OCI-LY7 (cell line): Measurements from ENCODE around the gene KRT28. TPM values are rescaled to one million over a fixed set of nuclear protein-coding genes. Genes with fewer than 3 reads are reported as not detected.

Experiments used
- BruUV-seq: library from RNA; stranded (reverse); fragments of 400-500 nt; replicated peaks from 2 replicates; lab custom pipeline; 2021; lab: Mats Ljungman, UMichigan
- CTCF ChIA-PET: fragments of 300-600 bp; sonication (Branson Sonifier 250); formaldehyde crosslinking; loops from one replicate; lab custom pipeline; 2022; ENCODE audit warnings: antibody characterized with exemption; ENCODE audit not compliant: unreplicated experiment; lab: Charles Lee
- POLR2A ChIA-PET: fragments of 300-600 bp; sonication (Branson Sonifier 250); formaldehyde crosslinking; loops from one replicate; lab custom pipeline; 2022; ENCODE audit warnings: antibody characterized with exemption; lab: Charles Lee
- DNase-seq: peaks from one replicate; pipeline ENCODE4 v3.0.0-alpha.2; 2015; ENCODE audit warnings: low spot score
- H2AFZ ChIP-seq: fragments of 200-600 bp; sonication (generic), shearing (Covaris generic); 2 replicates; pipeline ENCODE4 v1.6.1; 2014; ENCODE audit warnings: mild to moderate bottlenecking, antibody characterized with exemption, low read length, moderate library complexity
- H3K27ac ChIP-seq: fragments of 200-600 bp; sonication (generic); 2 replicates; pipeline ENCODE4 v1.5.1; 2014; ENCODE audit warnings: mixed run types, low read depth, mild to moderate bottlenecking, moderate library complexity, low read length, inconsistent platforms; ENCODE audit not compliant: poor library complexity, severe bottlenecking
- H3K36me3 ChIP-seq: fragments of 200-600 bp; sonication (generic); 2 replicates; pipeline ENCODE4 v1.6.1; 2014; ENCODE audit warnings: mild to moderate bottlenecking, antibody characterized with exemption, low read length, moderate library complexity, mixed read lengths; ENCODE audit not compliant: insufficient read depth
- H3K4me1 ChIP-seq: fragments of 200-600 bp; sonication (generic); 2 replicates; pipeline ENCODE4 v1.5.1; 2014; ENCODE audit warnings: mild to moderate bottlenecking, low read length; ENCODE audit not compliant: insufficient read depth, poor library complexity, severe bottlenecking
- H3K4me2 ChIP-seq: fragments of 200-600 bp; sonication (generic); 2 replicates; pipeline ENCODE4 v1.6.1; 2014; ENCODE audit warnings: mild to moderate bottlenecking, low read length
- H3K4me3 ChIP-seq: fragments of 200-600 bp; sonication (generic); 2 replicates; pipeline ENCODE4 v1.5.1; 2014; ENCODE audit warnings: mild to moderate bottlenecking, low read depth, low read length; ENCODE audit not compliant: poor library complexity, severe bottlenecking
- H3K79me2 ChIP-seq: fragments of 200-600 bp; sonication (generic); 2 replicates; pipeline ENCODE4 v1.6.1; 2016; ENCODE audit warnings: low read depth, mild to moderate bottlenecking, low read length, moderate library complexity, mixed read lengths; ENCODE audit not compliant: insufficient read depth
- H3K9me2 ChIP-seq: fragments of 200-600 bp; sonication (generic); 2 replicates; pipeline ENCODE4 v1.6.1; 2016; ENCODE audit warnings: mild to moderate bottlenecking, low read length, mixed read lengths; ENCODE audit not compliant: insufficient read depth
- H3K9me3 ChIP-seq: fragments of 200-600 bp; sonication (generic); 2 replicates; pipeline ENCODE4 v1.6.1; 2014; ENCODE audit warnings: mild to moderate bottlenecking, mixed run types, low read length, mixed read lengths
- H4K20me1 ChIP-seq: fragments of 200-600 bp; sonication (generic); 2 replicates; pipeline ENCODE4 v1.6.1; 2014; ENCODE audit warnings: mild to moderate bottlenecking, antibody characterized with exemption, low read length, moderate library complexity, mixed read lengths; ENCODE audit not compliant: insufficient read depth
- CTCF ChIP-seq: fragments of 200-600 bp; sonication (generic); conservative IDR thresholded peaks from 2 replicates; pipeline ENCODE4 v1.5.1; 2014; ENCODE audit warnings: mild to moderate bottlenecking, antibody characterized with exemption, low read length, moderate library complexity, mixed read lengths
- EZH2phosphoT487 ChIP-seq: fragments of 200-600 bp; sonication (generic); IDR thresholded peaks from 2 replicates; pipeline ENCODE4 v1.6.1; 2018; ENCODE audit warnings: low read depth, borderline replicate concordance, mild to moderate bottlenecking, mixed run types, antibody characterized with exemption, low read length, moderate library complexity, mixed read lengths
- intact Hi-C: fragments of 100-400 bp; cut with micrococcal nuclease; formaldehyde crosslinking; loops from one replicate; pipeline ENCODE4 v1.10.0; 2022; ENCODE audit not compliant: unreplicated experiment
- total RNA-seq, 2 experiments: library from RNA; depleted of rRNA in 1 of 2; stranded (reverse); fragments of >200 nt in 1 of 2; shearing (Covaris generic) in 1 of 2; gene quantifications; 2 replicates each; pipeline ENCODE4 v1.2.3, GENCODE V29; 2014 to 2022

The KRT28 gene
- total RNA-seq, 2 experiments from 2014 or later = not detected

DNA sequence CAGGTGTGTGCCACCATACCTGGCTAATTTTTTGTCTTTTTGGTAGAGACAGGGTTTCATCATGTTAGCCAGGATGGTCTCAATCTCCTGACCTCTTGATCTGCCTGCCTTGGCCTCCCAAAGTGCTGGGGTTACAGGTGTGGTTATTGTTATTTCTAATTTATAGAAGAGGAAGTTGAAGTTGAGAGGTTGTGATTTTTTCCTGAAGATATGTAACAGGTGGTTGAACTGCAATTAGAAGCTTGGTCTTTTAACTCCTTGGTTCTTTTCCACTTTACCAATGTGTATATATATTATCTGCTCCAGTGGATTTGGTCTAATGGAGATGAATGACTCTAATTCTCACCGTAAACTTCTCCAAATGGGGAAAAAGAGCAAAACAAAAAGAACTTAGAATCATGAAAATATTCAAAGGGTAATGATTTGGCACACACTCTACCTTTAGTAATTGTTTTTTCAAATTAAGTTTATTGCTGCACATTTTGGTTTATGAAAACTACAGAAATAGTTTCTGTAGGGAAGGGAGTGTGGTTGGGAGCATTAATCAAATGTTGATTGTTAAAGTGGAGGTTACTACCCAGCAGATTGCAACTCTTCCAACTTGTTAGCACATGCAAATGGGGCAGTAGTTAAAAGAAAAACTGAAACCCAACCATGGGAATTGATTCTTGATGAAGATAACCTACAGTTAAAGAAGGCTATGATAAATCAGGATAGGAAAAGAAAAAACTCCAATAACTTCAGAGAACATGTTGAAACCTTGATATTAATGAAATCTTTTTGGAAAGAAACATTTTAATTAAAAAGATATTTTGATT is 24.5 kb upstream of the KRT28 start:
- Histone ChIP-seq H4K20me1 (no peaks in the 10 kb centered on the region), H3K4me3 (no peak overlapping the region), H3K4me2 (no peak overlapping the region), H3K4me1 (peaks cover 4% of the 10 kb centered on the region), H3K36me3 (no peaks in the 10 kb centered on the region; the same call in 1 of the 2 replicates), H3K9me2 (no peaks in the 10 kb centered on the region), H3K9me3 (no peaks in the 10 kb centered on the region), H2AFZ (no peak overlapping the region), H3K27ac (no peak overlapping the region), H3K79me2 (no peaks in the 10 kb centered on the region)
- BruUV-seq = no TSS peak
- ChIA-PET POLR2A (no interaction called here), CTCF (no interaction called here)
- TF ChIP-seq CTCF (no peak), EZH2phosphoT487 (no peak)
- DNase-seq = no peak
- intact Hi-C loops = no loop called here

DNA sequence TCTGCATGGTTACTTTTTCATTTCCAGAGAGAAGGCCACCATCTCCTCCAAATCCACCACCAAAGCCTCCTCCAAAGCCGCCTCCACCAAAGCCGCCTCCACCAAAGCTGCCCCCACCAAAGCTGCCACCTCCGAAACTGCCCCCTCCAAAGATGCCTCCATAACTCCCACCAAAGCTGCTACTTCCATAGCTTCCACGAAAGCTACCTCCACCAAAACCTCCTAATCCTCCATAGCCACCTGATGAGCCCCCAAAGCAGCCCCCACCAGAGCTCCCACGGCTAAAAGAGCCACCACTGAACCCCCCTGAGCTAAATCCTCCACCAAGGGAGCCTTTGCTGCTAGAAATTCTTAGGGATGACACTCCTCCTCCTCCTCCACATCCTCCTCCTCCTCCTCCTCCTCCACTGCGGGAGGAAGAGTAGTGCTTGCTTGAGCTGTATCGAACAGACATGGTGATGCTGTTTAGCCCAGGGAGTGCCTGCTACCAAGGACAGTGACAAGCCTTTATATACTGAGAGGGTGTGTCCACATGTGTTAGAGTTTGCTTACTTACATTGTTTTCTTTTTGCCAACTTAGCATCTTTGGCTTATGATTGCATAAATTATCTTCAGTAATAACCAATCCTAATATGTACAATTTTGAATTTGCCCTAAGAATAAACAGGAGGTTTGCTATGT is 22.5 kb upstream of the KRT28 start, which contains the start of gene KRT10:
Gene KRT10 (minus strand): TSS at position 483 of the 681 bp plus-strand sequence. CDS start 29 bp downstream, at position 454.
- H2AFZ ChIP-seq = no peak within 1 kb of the TSS
- H3K4me2 ChIP-seq = no peak within 1 kb of the TSS
- H3K4me3 ChIP-seq = no peak within 1 kb of the TSS
- H3K79me2 ChIP-seq = peaks cover 9% of the 10 kb centered on the region; the same call in 1 of the 2 replicates
- no peaks in the 10 kb centered on the region for H3K9me3 ChIP-seq
- TF ChIP-seq CTCF (no peak), EZH2phosphoT487 (no peak)
- H3K27ac ChIP-seq = no peak within 1 kb of the TSS
- H3K36me3 ChIP-seq = peaks cover 7% of the 10 kb centered on the region
- ChIA-PET POLR2A (no interaction called here), CTCF (no interaction called here)
- H4K20me1 ChIP-seq = no peaks in the 10 kb centered on the region
- no peak for DNase-seq
- H3K9me2 ChIP-seq = no peaks in the 10 kb centered on the region
- peaks cover 8% of the 10 kb centered on the region for H3K4me1 ChIP-seq
- intact Hi-C loops = no loop called here
- BruUV-seq = no TSS peak
